Measurements from ENCODE around the gene NHS. TPM values are rescaled to one million over a fixed set of nuclear protein-coding genes. Genes with fewer than 3 reads are reported as not detected.
"Not testable (repeated sequence)": the region's sequence is repeated elsewhere in the genome, so short reads cannot be mapped to it uniquely, and the experiment has no call there.

NHS gene
- total RNA-seq, 1 experiment from 2014 or later, result 4.6 TPM

DNA sequence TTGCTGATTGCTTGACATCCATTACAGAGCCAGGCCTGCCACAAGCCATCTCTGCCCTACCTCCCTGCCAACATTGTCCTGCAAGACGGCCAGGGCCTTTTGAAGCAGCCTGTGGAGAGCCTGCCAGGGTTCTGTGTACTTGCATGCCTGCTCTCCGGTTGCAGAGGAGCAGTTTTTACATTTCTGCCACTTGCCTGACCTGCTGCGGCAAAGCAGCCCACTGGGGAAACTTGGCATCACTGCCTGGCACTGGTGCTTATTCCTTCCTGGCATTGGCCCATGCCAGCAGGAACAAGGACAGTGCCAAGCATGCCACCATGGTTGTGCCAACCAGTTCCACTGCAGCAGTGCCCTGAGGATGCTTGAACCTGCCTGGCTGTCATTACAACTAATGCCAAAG lies 167.1 kb downstream of the NHS start:
- DNase-seq (ENCODE audit: extremely low read depth, low read depth), result no peak

- no peak for DNase-seq (ENCODE audit: extremely low read depth, low read depth)
These were observed 169.8 kb downstream of the NHS start for GRCh38 chrX:17544821-17545220.

GRCh38 chrX:17546356-17546755 lies 171.4 kb downstream of the NHS start:
- no peak for DNase-seq (ENCODE audit: extremely low read depth, low read depth)

DNA sequence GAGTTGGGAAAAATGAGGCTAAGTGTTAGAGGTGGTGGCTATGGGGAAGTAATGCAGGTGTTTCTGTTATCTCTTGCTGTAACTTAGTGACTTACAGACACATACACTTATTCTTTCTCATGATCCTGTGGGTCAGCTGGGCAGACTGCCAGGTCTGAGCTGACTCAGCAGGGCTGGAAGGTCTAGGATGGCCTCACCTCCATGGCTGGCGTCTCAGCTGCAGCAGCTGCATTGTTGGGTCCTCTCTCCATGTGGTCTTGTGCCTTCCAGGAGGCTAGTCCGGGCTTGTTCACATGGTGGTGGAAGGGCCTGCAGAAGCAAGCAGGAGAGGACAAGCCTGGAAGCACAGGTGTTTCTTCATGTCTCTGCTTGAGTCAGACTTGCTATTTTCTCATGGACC lies 172.7 kb downstream of the NHS start:
- DNase-seq (ENCODE audit: extremely low read depth, low read depth), result peak; percentile 27

DNA sequence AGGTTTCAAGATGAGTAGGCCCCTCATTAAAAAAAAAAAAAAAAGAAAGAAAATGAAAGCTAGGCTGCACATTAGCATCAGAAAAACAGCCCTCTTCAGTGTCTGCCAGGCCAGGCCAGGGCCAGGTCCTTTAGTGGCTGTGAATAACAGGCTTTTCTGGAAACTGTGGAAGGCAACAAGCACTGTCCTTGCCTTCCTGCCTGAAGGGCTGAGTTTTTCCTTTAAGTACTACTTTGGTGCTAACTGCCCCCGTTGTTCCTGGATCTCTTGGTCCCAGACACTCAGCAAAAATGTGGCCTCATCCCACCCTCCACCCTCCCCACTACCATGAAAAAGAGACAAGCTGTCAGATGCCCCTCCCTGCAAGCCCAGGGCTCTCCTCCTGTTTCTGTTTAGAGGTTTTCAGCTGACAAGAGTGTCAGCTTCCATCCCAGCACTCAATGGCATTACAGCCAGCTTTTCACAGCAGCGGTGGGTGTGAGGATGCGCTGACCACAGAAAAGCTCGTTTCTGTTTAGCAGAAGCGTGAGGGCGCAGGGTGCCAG lies 174.2 kb downstream of the NHS start:
- DNase-seq (ENCODE audit: extremely low read depth, low read depth), result no peak

DNA sequence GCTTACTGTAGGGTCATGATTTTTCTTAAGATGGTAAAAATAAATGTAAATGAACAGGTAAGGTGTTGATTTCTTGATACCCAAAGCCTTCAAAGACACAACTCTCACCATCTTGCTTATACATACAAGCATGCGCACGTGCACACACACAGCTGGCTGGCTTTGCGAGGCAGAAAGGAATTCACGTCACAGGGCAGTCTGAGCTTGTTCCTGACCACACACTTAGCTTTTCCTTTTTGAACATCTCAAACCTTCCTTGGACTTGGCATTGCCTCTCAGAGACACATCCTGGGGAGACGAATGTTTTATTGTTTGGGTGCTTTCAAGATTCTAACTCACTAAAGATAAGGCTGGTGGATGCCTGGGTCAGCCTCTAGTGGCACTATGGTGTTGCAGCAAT lies 175.0 kb downstream of the NHS start:
- no peak for DNase-seq (ENCODE audit: extremely low read depth, low read depth)

DNA sequence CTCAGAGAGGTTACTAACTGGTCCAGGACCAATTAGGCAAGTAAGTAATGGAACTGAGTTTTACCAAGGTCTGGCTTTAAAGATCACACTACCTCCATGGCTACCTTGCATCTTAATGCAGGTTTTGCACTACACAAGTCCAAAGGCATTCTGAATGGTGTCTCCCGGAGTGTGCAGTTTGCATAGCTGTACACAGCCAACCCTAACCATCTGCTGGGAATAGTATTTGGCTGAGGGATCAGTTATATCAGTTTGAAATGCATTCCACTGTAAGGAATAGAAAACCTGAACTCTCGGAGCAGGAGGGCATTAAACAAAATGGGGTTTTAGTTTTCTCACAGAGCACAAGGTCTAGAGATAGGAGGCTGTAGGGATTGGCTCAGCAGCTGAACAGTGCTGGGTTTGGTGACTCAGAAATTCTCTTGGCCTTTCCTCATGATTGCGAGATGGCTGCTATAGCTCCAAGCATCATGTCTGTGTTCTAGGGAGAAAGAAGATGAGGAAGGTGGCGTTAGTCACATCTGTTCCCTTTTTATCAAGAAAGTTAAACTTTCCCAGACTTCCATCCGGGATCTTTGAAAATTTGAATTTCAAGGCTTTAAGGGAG lies 177.1 kb downstream of the NHS start:
- no peak for DNase-seq (ENCODE audit: extremely low read depth, low read depth)

DNA sequence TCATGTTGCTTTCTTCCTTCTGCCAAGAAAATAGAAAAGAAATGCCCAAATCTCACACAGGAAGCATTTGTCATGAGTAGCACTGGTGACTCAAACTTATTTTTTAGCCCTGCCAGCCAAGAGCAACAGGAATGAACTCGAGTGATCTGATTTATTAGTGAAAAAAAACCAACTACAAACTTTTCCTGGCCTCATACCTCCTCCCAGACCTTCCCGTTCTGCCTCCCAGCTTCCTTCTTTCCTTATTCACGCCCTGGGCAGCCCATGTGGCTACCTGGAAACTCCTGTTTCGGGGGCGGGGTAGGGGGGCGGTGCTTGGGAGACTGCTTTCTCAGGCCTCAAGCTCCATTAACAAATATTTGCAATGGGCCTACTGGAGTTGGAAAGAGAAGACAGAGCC lies 178.5 kb downstream of the NHS start:
- DNase-seq (ENCODE audit: extremely low read depth, low read depth), result peak; percentile 26

GRCh38 chrX:17553961-17554482 lies 179.0 kb downstream of the NHS start:
- DNase-seq (ENCODE audit: extremely low read depth, low read depth), result no peak

GRCh38 chrX:17554914-17555313 lies 179.9 kb downstream of the NHS start:
- no peak for DNase-seq (ENCODE audit: extremely low read depth, low read depth)

DNA sequence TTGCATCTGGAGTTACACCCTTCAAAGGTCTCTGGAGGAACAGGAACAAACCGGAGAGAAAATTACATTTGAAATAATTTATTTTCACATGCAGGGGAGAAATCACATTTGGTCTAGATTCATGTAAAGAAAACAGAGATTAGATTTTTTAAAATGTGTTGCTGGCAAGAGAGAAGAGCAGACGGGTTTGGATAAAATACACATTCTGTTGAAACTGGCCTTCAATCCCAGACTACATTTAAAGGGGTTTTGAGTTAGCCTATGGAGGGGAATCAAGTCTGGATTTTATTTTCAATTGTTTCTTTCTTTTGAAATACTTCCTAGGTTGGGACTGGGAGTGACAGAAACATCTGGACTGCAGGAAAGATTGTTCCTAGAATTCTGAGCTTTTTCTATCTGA lies 180.8 kb downstream of the NHS start:
- no peak for DNase-seq (ENCODE audit: extremely low read depth, low read depth)

- peak; percentile 38 for DNase-seq (ENCODE audit: extremely low read depth, low read depth)
These were observed 184.9 kb downstream of the NHS start for GRCh38 chrX:17559728-17560379.

GRCh38 chrX:17560385-17560784 lies 185.4 kb downstream of the NHS start:
- no peak for DNase-seq (ENCODE audit: extremely low read depth, low read depth)

DNA sequence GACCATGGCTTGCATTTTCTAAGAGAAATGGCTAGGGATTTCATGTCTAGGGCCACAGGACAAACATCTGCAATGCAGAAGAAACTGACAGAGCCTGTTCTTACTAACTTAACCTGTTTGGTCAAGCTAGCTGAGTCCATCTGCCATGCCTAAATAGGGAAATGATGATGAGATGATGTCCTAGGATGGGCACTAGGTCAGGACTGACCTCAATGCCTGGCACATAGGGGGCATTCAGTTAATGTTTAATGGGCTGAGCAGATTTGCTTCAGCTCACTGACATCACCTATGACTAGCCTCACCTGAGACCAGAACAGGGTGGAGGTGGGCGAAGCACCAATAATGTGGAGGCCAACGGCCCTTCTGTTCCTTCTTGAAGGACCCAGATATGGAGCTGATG lies 188.1 kb downstream of the NHS start:
- DNase-seq (ENCODE audit: extremely low read depth, low read depth), result no peak

- DNase-seq (ENCODE audit: extremely low read depth, low read depth), result no peak
These were observed 188.5 kb downstream of the NHS start for GRCh38 chrX:17563515-17563914.

DNA sequence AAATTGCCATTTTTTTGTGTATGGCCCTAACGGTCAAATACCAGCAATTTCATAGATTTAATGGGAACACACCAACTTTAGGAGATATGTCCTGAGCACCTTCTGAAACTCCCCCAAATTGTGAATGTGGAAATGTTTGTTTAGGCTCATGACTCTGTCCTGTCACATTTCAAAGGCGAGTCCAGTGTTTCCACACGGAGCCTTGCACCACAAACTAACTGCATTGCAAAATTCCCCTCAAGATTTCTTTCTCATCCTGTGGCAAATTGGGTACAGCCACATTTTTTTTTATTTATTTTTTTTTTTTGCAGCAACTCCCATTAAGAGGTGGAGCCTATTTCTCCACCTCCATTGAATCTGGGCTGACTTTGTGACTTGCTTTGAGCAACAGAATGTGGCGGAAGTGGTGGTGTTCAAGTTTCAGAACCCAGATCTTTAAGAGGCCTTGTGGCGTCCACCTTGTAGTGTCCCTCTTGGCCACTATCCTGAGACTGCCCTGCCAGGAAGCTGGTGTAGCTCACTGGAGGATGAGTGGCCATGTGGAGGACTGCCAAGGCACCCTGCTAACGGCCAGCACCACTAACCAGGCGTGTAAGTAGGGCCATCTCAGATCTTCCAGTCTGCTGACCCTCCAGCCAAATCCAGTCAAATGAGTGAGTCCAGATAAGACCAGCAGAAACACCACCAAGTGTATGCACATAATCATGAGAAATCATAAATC lies 189.8 kb downstream of the NHS start:
- no peak for DNase-seq (ENCODE audit: extremely low read depth, low read depth)

- DNase-seq (ENCODE audit: extremely low read depth, low read depth), result no peak
These were observed 191.7 kb downstream of the NHS start for GRCh38 chrX:17566740-17567139.

DNA sequence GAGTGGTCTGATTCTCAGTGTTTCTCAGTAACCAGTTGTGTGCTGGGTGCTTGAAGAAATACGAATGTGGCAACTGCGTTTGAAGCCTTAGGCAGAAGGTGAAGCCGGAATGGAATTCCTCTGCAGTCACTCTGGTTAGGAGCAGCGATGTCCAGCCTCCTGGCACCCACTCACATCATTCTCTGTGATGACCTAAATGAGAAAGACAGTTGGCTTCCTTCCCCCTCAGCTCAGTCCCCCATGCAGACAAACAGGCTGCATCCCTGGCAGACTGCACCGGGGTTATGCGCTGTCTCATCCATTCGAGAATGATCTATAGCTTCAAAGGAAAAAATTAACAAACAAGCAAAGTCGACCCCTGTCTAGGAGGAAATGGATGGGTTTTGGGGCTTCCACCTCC lies 192.2 kb downstream of the NHS start:
- no peak for DNase-seq (ENCODE audit: extremely low read depth, low read depth)

DNA sequence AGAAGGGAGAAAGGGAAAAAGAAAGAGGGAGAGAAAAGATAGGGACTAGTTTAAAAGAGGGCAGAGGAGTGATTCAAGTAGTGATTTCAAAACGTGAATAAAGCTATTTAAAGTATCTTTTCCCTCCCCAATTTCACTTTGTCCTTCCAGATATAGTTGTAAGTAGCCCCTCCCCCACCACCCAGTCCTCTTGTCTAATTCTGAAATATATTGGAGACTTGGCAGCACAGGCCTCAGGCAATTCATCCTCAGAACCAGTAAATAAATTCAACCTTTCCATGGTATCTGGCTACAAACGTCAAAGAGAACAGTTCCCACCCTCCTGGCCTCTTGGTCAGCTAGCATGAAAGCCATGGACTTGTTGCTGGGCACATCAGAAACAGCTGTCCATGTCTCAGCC lies 192.8 kb downstream of the NHS start:
- no peak for DNase-seq (ENCODE audit: extremely low read depth, low read depth)

DNA sequence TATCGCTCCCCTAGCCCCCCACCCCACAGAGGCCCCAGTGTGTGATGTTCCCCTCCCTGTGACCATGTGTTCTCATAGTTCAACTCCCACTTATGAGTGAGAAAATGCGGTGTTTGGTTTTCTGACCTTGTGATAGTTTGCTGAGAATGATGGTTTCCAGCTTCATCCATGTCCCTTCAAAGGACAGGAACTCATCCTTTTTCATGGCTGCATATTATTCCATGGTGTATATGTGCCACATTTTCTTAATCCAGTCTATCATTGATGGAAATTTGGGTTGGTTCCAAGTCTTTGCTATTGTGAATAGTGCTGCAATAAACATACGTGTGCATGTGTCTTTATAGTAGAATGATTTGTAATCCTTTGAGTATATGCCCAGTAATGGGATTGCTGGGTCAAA lies 193.8 kb downstream of the NHS start:
- DNase-seq (ENCODE audit: extremely low read depth, low read depth), result not testable (repeated sequence)

DNA sequence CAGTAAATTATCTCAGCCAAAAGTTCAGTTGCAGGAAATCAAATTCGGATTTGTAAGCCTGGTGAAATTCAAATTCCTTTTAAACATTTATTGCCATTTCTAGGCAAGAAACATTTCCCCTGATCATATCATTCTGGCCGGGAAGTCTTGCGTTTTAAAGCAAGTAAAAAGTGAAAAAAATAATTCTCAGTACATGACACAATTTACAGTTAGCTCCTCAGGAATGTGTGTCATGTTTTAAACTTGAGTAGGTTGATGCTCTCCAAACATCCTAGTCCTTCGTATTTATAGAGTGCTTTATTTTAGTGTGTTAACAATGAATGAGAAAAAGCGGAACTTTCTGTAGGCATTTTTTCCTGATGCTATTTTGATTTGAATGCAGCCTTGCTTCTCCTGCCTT lies 204.0 kb downstream of the NHS start:
- DNase-seq (ENCODE audit: extremely low read depth, low read depth), result no peak
